A673 (cell line): ENCODE results near the gene DOK3. TPM values are rescaled to one million over a fixed set of nuclear protein-coding genes. Genes with fewer than 3 reads are reported as not detected.

ENCODE experiments used
- BruUV-seq: library from RNA; stranded (reverse); fragments of 400-500 nt; replicated peaks from 2 replicates; lab custom pipeline; 2021; lab: Mats Ljungman, UMichigan
- CTCF ChIA-PET: fragments of 300-600 bp; sonication (Branson Sonifier 250); formaldehyde crosslinking; loops from one replicate; lab custom pipeline; 2022; ENCODE audit warnings: antibody characterized with exemption; lab: Charles Lee
- POLR2A ChIA-PET: fragments of 300-600 bp; sonication (Branson Sonifier 250); formaldehyde crosslinking; loops from one replicate; lab custom pipeline; 2022; ENCODE audit warnings: antibody characterized with exemption; ENCODE audit not compliant: low non-redundant PET; lab: Charles Lee
- DNase-seq: peaks from one replicate; pipeline ENCODE4 v3.0.0-alpha.2; 2015; ENCODE audit warnings: low spot score
- H3K27ac ChIP-seq: fragments of 200-600 bp; sonication (generic); 2 replicates; pipeline ENCODE4 v1.5.1; 2016; ENCODE audit warnings: mixed run types, low read depth, mild to moderate bottlenecking, mixed read lengths, antibody characterized with exemption, low read length; ENCODE audit not compliant: poor library complexity, severe bottlenecking
- H3K27me3 ChIP-seq: fragments of 200-600 bp; sonication (generic); replicated peaks from 2 replicates; pipeline ENCODE4 v1.6.1; 2017; ENCODE audit warnings: mixed run types, low read depth, mild to moderate bottlenecking, mixed read lengths, antibody characterized with exemption, low read length; ENCODE audit not compliant: insufficient read depth, poor library complexity
- H3K36me3 ChIP-seq: fragments of 200-600 bp; sonication (generic); 2 replicates; pipeline ENCODE4 v1.6.1; 2016; ENCODE audit warnings: mixed run types, mild to moderate bottlenecking, mixed read lengths, antibody characterized with exemption, low read length; ENCODE audit not compliant: insufficient read depth, poor library complexity, severe bottlenecking
- H3K4me1 ChIP-seq: fragments of 200-600 bp; sonication (generic); 2 replicates; pipeline ENCODE4 v1.6.1; 2017; ENCODE audit warnings: mixed run types, mild to moderate bottlenecking, mixed read lengths, antibody characterized with exemption, low read length; ENCODE audit not compliant: insufficient read depth, poor library complexity, severe bottlenecking
- H3K4me3 ChIP-seq: fragments of 200-600 bp; sonication (generic); 2 replicates; pipeline ENCODE4 v1.5.1; 2016; ENCODE audit warnings: low read depth, mixed run types, mild to moderate bottlenecking, mixed read lengths, low read length; ENCODE audit not compliant: poor library complexity, severe bottlenecking
- H3K9me3 ChIP-seq: fragments of 200-600 bp; sonication (generic); 2 replicates; pipeline ENCODE4 v1.6.1; 2016; ENCODE audit warnings: mixed run types, low read depth, mild to moderate bottlenecking, mixed read lengths, antibody characterized with exemption, low read length; ENCODE audit not compliant: poor library complexity, severe bottlenecking
- EZH2 ChIP-seq: fragments of 200-600 bp; sonication (generic); IDR thresholded peaks from 2 replicates; pipeline ENCODE4 v1.6.1; 2017; ENCODE audit warnings: borderline replicate concordance, low read depth, mild to moderate bottlenecking, mixed read lengths, antibody characterized with exemption, low read length; ENCODE audit not compliant: poor library complexity, severe bottlenecking
- intact Hi-C: fragments of 100-400 bp; cut with micrococcal nuclease; formaldehyde crosslinking; loops from one replicate; pipeline ENCODE4 v1.10.0; 2022; ENCODE audit not compliant: unreplicated experiment
- total RNA-seq: library from RNA; stranded (reverse); gene quantifications from 2 replicates; pipeline ENCODE4 v1.2.3, GENCODE V29; 2021
- TF ChIP-seq, protein P1 (sequence below): fragments of 300-800, 200-600 bp; sonication (generic); conservative IDR thresholded peaks from 2 replicates; pipeline ENCODE4 v1.5.1; 2017; ENCODE audit warnings: low read depth, mild to moderate bottlenecking, antibody characterized with exemption, low read length, moderate library complexity, mixed read lengths

DOK3 gene
- total RNA-seq, 1 experiment from 2014 or later = 15.0 TPM

DNA sequence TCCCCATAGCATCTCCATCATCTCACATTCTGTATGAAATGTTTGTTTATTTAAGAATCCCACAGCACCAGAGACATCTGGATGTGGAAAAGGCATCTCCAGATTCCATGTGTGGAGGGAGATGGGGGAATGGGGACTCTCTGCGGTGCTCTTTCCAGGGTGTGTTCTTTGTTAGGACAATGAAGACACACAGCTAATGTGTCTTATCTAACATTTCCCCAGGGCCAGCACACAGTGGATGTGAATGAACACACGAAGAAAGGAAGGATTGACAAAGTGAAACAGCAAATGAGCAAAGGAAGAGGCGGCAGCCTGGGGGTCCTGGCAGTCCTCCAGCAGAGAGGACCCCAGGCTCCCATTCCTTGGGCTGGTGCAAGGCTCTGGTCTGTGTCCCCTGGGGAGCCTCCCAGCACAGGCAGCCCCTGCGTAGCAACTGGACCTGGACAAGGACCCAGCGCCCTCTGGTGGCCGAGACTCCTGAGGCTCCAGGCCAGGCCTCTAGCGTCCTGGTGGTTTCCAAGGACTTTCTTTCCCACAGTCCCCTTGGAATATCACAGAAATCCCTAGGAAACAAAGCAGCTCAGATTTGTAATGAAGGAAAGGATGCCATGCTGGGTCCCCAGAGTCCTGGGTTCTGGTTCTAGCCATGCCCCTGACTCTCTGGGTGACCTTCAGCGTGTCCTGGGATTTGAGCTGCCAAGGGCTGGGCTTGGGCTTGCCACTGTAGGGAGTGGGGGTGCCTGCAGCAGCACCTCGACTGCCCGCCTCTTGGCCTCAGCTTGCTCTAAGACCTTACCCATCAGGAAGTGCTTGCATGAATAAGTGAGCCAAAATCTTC is 8.7 kb downstream of the DOK3 start:
- POLR2A ChIA-PET = no interaction called here
- TF ChIP-seq EZH2 = no peak
- TF ChIP-seq, protein P1, sequence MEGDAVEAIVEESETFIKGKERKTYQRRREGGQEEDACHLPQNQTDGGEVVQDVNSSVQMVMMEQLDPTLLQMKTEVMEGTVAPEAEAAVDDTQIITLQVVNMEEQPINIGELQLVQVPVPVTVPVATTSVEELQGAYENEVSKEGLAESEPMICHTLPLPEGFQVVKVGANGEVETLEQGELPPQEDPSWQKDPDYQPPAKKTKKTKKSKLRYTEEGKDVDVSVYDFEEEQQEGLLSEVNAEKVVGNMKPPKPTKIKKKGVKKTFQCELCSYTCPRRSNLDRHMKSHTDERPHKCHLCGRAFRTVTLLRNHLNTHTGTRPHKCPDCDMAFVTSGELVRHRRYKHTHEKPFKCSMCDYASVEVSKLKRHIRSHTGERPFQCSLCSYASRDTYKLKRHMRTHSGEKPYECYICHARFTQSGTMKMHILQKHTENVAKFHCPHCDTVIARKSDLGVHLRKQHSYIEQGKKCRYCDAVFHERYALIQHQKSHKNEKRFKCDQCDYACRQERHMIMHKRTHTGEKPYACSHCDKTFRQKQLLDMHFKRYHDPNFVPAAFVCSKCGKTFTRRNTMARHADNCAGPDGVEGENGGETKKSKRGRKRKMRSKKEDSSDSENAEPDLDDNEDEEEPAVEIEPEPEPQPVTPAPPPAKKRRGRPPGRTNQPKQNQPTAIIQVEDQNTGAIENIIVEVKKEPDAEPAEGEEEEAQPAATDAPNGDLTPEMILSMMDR = peak; percentile 90
- DNase-seq = peak; percentile 83
- Histone ChIP-seq H3K4me3 (no peak overlapping the region), H3K27ac (no peak overlapping the region), H3K4me1 (peaks cover 14% of the 10 kb centered on the region), H3K9me3 (no peaks in the 10 kb centered on the region), H3K36me3 (no peaks in the 10 kb centered on the region), H3K27me3 (no peaks in the 10 kb centered on the region)
- CTCF ChIA-PET = interaction anchor here (0.6 to 1.5 kb wide), 6 partner anchors 13 to 387 kb away, joined by 3 to 6 read pairs (median 4); no protein-coding TSS in a partner anchor
- intact Hi-C loops = loop anchor here (1.0 kb wide), 2 partner anchors 111 to 387 kb away; no protein-coding TSS in a partner anchor
- BruUV-seq = no TSS peak

DNA sequence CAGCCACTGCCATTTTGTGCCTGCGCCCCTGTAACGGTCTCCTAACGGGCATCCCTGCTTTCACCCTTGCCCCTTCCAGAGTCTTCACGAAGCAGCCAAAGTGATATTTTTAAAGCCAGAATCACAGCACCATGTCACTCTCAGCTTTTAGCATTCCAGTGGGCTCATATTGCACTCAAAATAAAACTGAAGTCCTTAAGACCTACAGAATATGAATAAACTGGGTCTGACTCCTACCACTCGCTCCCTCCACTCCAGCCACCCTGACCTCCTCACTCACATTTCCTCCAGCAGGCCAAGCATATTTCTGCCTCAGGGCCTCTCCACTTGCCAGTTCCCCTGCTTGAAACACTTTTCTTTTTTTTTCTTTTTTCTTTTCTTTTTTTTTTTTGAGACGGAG is 9.8 kb downstream of the DOK3 start:
- no peak for DNase-seq
- TF ChIP-seq, protein P1 = no peak
- TF ChIP-seq EZH2 = no peak
- intact Hi-C loops = no loop called here
- POLR2A ChIA-PET = no interaction called here
- Histone ChIP-seq H3K9me3 (no peaks in the 10 kb centered on the region), H3K4me3 (no peak overlapping the region), H3K36me3 (no peaks in the 10 kb centered on the region), H3K4me1 (peaks cover 24% of the 10 kb centered on the region), H3K27ac (no peak overlapping the region), H3K27me3 (no peaks in the 10 kb centered on the region)
- CTCF ChIA-PET = no interaction called here
- no TSS peak for BruUV-seq

DNA sequence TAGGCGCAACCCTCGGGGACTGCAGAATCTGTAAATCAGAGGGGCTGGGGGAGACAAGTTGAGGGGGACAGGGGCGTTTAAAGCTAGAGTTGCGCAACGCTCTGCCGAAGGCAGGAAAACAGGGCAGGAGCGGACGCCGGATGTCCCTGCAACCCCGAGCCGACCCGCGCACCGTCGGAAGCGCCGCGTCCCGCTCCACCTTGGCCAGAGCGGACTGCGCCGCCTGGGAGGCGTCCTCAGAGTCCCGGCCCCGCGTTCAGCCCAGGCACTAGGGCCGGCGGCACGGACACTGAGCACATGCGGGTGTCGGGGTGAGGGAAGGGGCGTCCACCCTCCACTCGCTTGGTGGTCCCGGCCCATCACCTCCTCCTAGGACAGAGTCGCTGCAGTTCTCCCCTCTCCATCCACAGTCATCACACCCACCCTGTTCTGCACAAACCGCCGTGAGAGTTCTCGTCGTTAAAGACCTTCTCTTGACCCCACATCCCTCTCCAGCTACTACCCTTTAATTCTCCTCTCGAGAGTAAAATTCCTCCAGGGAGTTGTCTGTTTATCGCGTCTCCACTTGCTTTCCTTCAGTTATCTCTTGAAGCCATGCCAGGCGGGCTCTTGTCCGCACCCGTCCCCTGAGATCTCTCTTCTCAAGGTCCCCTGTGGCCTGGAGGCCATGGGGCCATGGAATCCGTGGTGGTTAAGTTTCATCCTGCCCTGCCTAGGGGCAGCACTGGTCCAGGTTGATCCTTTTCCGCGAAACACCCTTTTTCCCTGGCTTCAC is 11.4 kb downstream of the DOK3 start:
- POLR2A ChIA-PET = interaction anchor here (0.6 kb wide), 1 partner anchor 454 kb away, joined by 4 read pairs; no protein-coding TSS in a partner anchor
- peak overlapping the region; percentile 29 for H3K27ac ChIP-seq
- H3K27me3 ChIP-seq = no peaks in the 10 kb centered on the region
- H3K4me3 ChIP-seq = peak overlapping the region; percentile 81
- DNase-seq = no peak
- H3K9me3 ChIP-seq = no peaks in the 10 kb centered on the region
- intact Hi-C loops = no loop called here
- no peak for TF ChIP-seq EZH2
- TF ChIP-seq, protein P1 = no peak
- BruUV-seq = no TSS peak
- CTCF ChIA-PET = interaction anchor here (0.5 kb wide), 1 partner anchor 9 kb away, joined by 5 read pairs; no protein-coding TSS in a partner anchor
- no peaks in the 10 kb centered on the region for H3K36me3 ChIP-seq
- H3K4me1 ChIP-seq = peaks cover 34% of the 10 kb centered on the region
